Activated CD4-positive, alpha-beta T cell treated with anti-CD3 and anti-CD28 coated beads, Interleukin-2, amount 50 U/mL, for 4 hours (primary cell): Measurements from ENCODE around the gene WDR70.
"Not testable (repeated sequence)": the region's sequence is repeated elsewhere in the genome, so short reads cannot be mapped to it uniquely, and the experiment has no call there.

Source experiments
- DNase-seq, 2 experiments: peaks; one replicate each; pipeline ENCODE4 v3.0.0-alpha.2; 2020

The WDR70 gene

GRCh38 chr5:37575541-37576489, 196.7 kb downstream of the WDR70 start:
- DNase-seq: no peak

GRCh38 chr5:37576552-37576951, 197.4 kb downstream of the WDR70 start:
- DNase-seq: no peak

- DNase-seq: no peak
Measured at GRCh38 chr5:37578176-37578575, 199.1 kb downstream of the WDR70 start.

GRCh38 chr5:37580106-37580505, 201.0 kb downstream of the WDR70 start:
- no peak for DNase-seq

- DNase-seq: no peak
Measured at GRCh38 chr5:37582202-37582601, 203.1 kb downstream of the WDR70 start.

- not testable (repeated sequence) for DNase-seq
Measured at GRCh38 chr5:37593292-37593691, 214.2 kb downstream of the WDR70 start.

- not testable (repeated sequence) for DNase-seq
Measured at GRCh38 chr5:37594864-37595263, 215.7 kb downstream of the WDR70 start.

GRCh38 chr5:37598733-37599132, 219.6 kb downstream of the WDR70 start:
- no peak for DNase-seq

GRCh38 chr5:37601163-37601562, 222.0 kb downstream of the WDR70 start:
- DNase-seq: no peak

- no peak for DNase-seq
Measured at GRCh38 chr5:37603072-37603471, 224.0 kb downstream of the WDR70 start.

- no peak for DNase-seq
Measured at GRCh38 chr5:37604290-37604689, 225.2 kb downstream of the WDR70 start.

- no peak for DNase-seq
Measured at GRCh38 chr5:37606148-37606547, 227.0 kb downstream of the WDR70 start.

GRCh38 chr5:37606632-37607248, 227.6 kb downstream of the WDR70 start:
- DNase-seq: no peak

- DNase-seq: no peak
Measured at GRCh38 chr5:37615184-37615583, 236.1 kb downstream of the WDR70 start.

GRCh38 chr5:37619353-37619752, 240.2 kb downstream of the WDR70 start:
- DNase-seq: no peak

GRCh38 chr5:37622354-37622753, 243.2 kb downstream of the WDR70 start:
- DNase-seq: not testable (repeated sequence)

GRCh38 chr5:37626266-37626665, 247.1 kb downstream of the WDR70 start:
- DNase-seq: no peak

GRCh38 chr5:37628876-37629275, 249.8 kb downstream of the WDR70 start:
- DNase-seq: no peak

- no peak for DNase-seq
Measured at GRCh38 chr5:37631939-37632338, 252.8 kb downstream of the WDR70 start.

GRCh38 chr5:37637165-37637845, 258.2 kb downstream of the WDR70 start:
- DNase-seq: no peak

GRCh38 chr5:37638897-37639296, 259.8 kb downstream of the WDR70 start:
- no peak for DNase-seq

- DNase-seq: no peak
Measured at GRCh38 chr5:37640088-37640487, 261.0 kb downstream of the WDR70 start.

GRCh38 chr5:37641933-37642332, 262.8 kb downstream of the WDR70 start:
- DNase-seq: no peak

GRCh38 chr5:37645707-37646106, 266.6 kb downstream of the WDR70 start:
- DNase-seq: no peak
